H1 (cell line): ENCODE results near the gene CCNH. TPM values are rescaled to one million over a fixed set of nuclear protein-coding genes. Genes with fewer than 3 reads are reported as not detected.

Experiments used
- CTCF ChIA-PET: fragments of 300-600 bp; sonication (Branson Sonifier 250); formaldehyde crosslinking; loops from one replicate; lab custom pipeline; 2021; ENCODE audit not compliant: partially characterized antibody; lab: Charles Lee
- POLR2A ChIA-PET: fragments of 300-600 bp; sonication (Branson Sonifier 250); formaldehyde crosslinking; loops from one replicate; lab custom pipeline; 2021; ENCODE audit warnings: inconsistent platforms; ENCODE audit not compliant: partially characterized antibody; lab: Charles Lee
- DNase-seq, 2 experiments: peaks; one replicate each; pipeline versions ENCODE4 v3.0.0 to v3.0.0-alpha.2; 2010 to 2022; ENCODE audit warnings: low spot score in 2 of 2, low read depth in 1 of 2, mixed read lengths in 1 of 2
- FAIRE-seq: peaks from 2 replicates; lab custom pipeline; 2011; peaks lifted over from hg19 to GRCh38; lab: Jason Lieb, UNC
- H2AFZ ChIP-seq: 2 replicates; pipeline ENCODE4 v1.8.1; 2012; ENCODE audit warnings: low read length, inconsistent platforms
- H2AK5ac ChIP-seq: 2 replicates; pipeline ENCODE4 v1.6.1; 2013; ENCODE audit warnings: low read depth, low read length
- H2BK120ac ChIP-seq: replicated peaks from 2 replicates; pipeline ENCODE3; 2013; ENCODE audit warnings: low read depth, low read length, inconsistent platforms
- H2BK12ac ChIP-seq: 2 replicates; pipeline ENCODE4 v1.6.1; 2013; ENCODE audit warnings: low read depth, low read length
- H2BK15ac ChIP-seq: 2 replicates; pipeline ENCODE4 v1.6.1; 2013; ENCODE audit warnings: low read length
- H2BK20ac ChIP-seq: 2 replicates; pipeline ENCODE4 v1.6.1; 2013; ENCODE audit warnings: low read length
- H2BK5ac ChIP-seq: 2 replicates; pipeline ENCODE4 v1.6.1; 2013; ENCODE audit warnings: low read depth, low read length
- H3K14ac ChIP-seq: 2 replicates; pipeline ENCODE4 v1.6.1; 2013; ENCODE audit warnings: inconsistent platforms; ENCODE audit not compliant: insufficient read length
- H3K18ac ChIP-seq: 2 replicates; pipeline ENCODE4 v1.6.1; 2013; ENCODE audit warnings: low read length; ENCODE audit errors: extremely low read depth
- H3K23ac ChIP-seq: 2 replicates; pipeline ENCODE4 v1.6.1; 2013; ENCODE audit warnings: inconsistent platforms; ENCODE audit not compliant: insufficient read length
- H3K23me2 ChIP-seq: 2 replicates; pipeline ENCODE4 v1.6.1; 2013; ENCODE audit warnings: low read depth, low read length
- H3K27ac ChIP-seq: 2 replicates; pipeline ENCODE4 v1.6.1; 2011; ENCODE audit warnings: low read depth, low read length, inconsistent platforms
- H3K27me3 ChIP-seq, 4 experiments: replicated peaks in 1 of 4; 1 replicate in 1 of 4; 2 replicates in 3 of 4; pipeline versions ENCODE4 v1.6.1 to v1.8.1; 2011 to 2013; ENCODE audit warnings: low read length in 3 of 4, mild to moderate bottlenecking in 3 of 4, inconsistent platforms in 2 of 4, mixed read lengths in 2 of 4, moderate library complexity in 1 of 4; ENCODE audit not compliant: control insufficient read depth in 3 of 4, insufficient read depth in 3 of 4; ENCODE audit errors: extremely low read depth in 1 of 4
- H3K36me3 ChIP-seq, 4 experiments: 2 replicates each; pipeline versions ENCODE4 v1.6.1 to v1.8.1; 2011 to 2013; ENCODE audit warnings: mild to moderate bottlenecking in 4 of 4, low read length in 3 of 4, moderate library complexity in 2 of 4, control low read depth in 1 of 4, inconsistent platforms in 1 of 4; ENCODE audit not compliant: insufficient read depth in 4 of 4, control insufficient read depth in 2 of 4
- H3K4ac ChIP-seq: replicated peaks from 2 replicates; pipeline ENCODE3; 2013; ENCODE audit warnings: low read length, low read depth, mixed read lengths, inconsistent platforms; ENCODE audit not compliant: insufficient read length
- H3K4me1 ChIP-seq, 4 experiments: replicated peaks in 1 of 4; 1 replicate in 1 of 4; 2 replicates in 3 of 4; pipeline versions ENCODE4 v1.6.1 to v1.8.1; 2011 to 2013; ENCODE audit warnings: low read length in 3 of 4, inconsistent platforms in 2 of 4, mixed read lengths in 1 of 4; ENCODE audit not compliant: insufficient read depth in 4 of 4, control insufficient read depth in 3 of 4
- H3K4me2 ChIP-seq, 2 experiments: 2 replicates each; pipeline versions ENCODE4 v1.6.1 to v1.8.1; 2011 to 2013; ENCODE audit warnings: low read depth in 2 of 2, low read length in 2 of 2, control low read depth in 1 of 2, inconsistent platforms in 1 of 2, mild to moderate bottlenecking in 1 of 2; ENCODE audit not compliant: insufficient read depth in 1 of 2
- H3K4me3 ChIP-seq, 4 experiments: fragments of 200-600, 300-600 bp in 1 of 4; sonication (generic), shearing (Covaris generic), sonication (Bioruptor Twin) in 1 of 4; 2 replicates each; pipeline versions ENCODE4 v1.5.1 to v1.8.1; 2011 to 2016; ENCODE audit warnings: low read length in 4 of 4, low read depth in 3 of 4, control low read depth in 2 of 4, inconsistent platforms in 2 of 4, mild to moderate bottlenecking in 2 of 4, mixed read lengths in 1 of 4, moderate library complexity in 1 of 4; ENCODE audit not compliant: insufficient read depth in 2 of 4; ENCODE audit errors: extremely low read depth in 1 of 4
- H3K56ac ChIP-seq: replicated peaks from 2 replicates; pipeline ENCODE3; 2013; ENCODE audit warnings: low read depth, mild to moderate bottlenecking, mixed read lengths, low read length, inconsistent platforms; ENCODE audit not compliant: insufficient read length
- H3K79me1 ChIP-seq: 2 replicates; pipeline ENCODE4 v1.6.1; 2013; ENCODE audit warnings: low read depth, low read length, control low read depth
- H3K79me2 ChIP-seq, 2 experiments: 2 replicates each; pipeline versions ENCODE4 v1.6.1 to v1.8.1; 2012 to 2013; ENCODE audit warnings: low read length in 2 of 2, mild to moderate bottlenecking in 2 of 2, inconsistent platforms in 1 of 2; ENCODE audit not compliant: insufficient read depth in 2 of 2, control insufficient read depth in 1 of 2
- H3K9ac ChIP-seq, 4 experiments: replicated peaks in 1 of 4; 1 replicate in 1 of 4; 2 replicates in 3 of 4; pipeline versions ENCODE4 v1.6.1 to v1.8.1; 2011 to 2013; ENCODE audit warnings: low read depth in 3 of 4, low read length in 3 of 4, control low read depth in 2 of 4, mild to moderate bottlenecking in 2 of 4, moderate library complexity in 2 of 4, inconsistent platforms in 1 of 4; ENCODE audit errors: extremely low read depth in 1 of 4
- H3K9me3 ChIP-seq, 2 experiments: 2 replicates each; pipeline versions ENCODE4 v1.6.1 to v1.8.1; 2012 to 2013; ENCODE audit warnings: mild to moderate bottlenecking in 2 of 2, moderate library complexity in 2 of 2, control low read depth in 1 of 2, inconsistent platforms in 1 of 2, low read depth in 1 of 2, low read length in 1 of 2, mixed read lengths in 1 of 2; ENCODE audit not compliant: insufficient read depth in 2 of 2
- H4K20me1 ChIP-seq, 2 experiments: replicated peaks in 1 of 2; 2 replicates each; pipeline versions ENCODE3 to v1.8.1; 2011 to 2013; ENCODE audit warnings: inconsistent platforms in 2 of 2, low read length in 2 of 2, mild to moderate bottlenecking in 1 of 2; ENCODE audit not compliant: insufficient read depth in 2 of 2, control insufficient read depth in 1 of 2
- H4K5ac ChIP-seq: 2 replicates; pipeline ENCODE4 v1.6.1; 2013; ENCODE audit warnings: low read length, low read depth, mixed read lengths, inconsistent platforms; ENCODE audit not compliant: insufficient read length
- H4K8ac ChIP-seq: 2 replicates; pipeline ENCODE4 v1.8.0; 2013; ENCODE audit warnings: mild to moderate bottlenecking, moderate library complexity, low read length, inconsistent platforms; ENCODE audit not compliant: insufficient read depth; ENCODE audit errors: extremely low read depth
- H4K91ac ChIP-seq: replicated peaks from 2 replicates; pipeline ENCODE3; 2013; ENCODE audit warnings: low read length, mixed read lengths, inconsistent platforms; ENCODE audit not compliant: insufficient read length
- BACH1 ChIP-seq: IDR thresholded peaks from 2 replicates; pipeline ENCODE4 v1.6.1; 2012; ENCODE audit warnings: low read length, improper control_type of control experiment
- CEBPB ChIP-seq: IDR thresholded peaks from 2 replicates; pipeline ENCODE4 v1.6.1; 2012; ENCODE audit warnings: low read depth, low read length
- SIX5 ChIP-seq: IDR thresholded peaks from 2 replicates; pipeline ENCODE4 v1.6.1; 2011; ENCODE audit warnings: mild to moderate bottlenecking, low read depth, low read length
- WGBS, 2 experiments: shearing (Covaris generic) in 1 of 2; methylation state at CpG; one replicate each; pipeline versions ENCODE4 v1.1.6 to v1.1.7; 2013 to 2015; ENCODE audit warnings: low lambda C conversion rate in 2 of 2, mixed read lengths in 2 of 2, inconsistent platforms in 1 of 2, low coverage in 1 of 2, missing lambda C conversion rate in 1 of 2; ENCODE audit not compliant: insufficient replicate concordance in 2 of 2, insufficient coverage in 1 of 2, insufficient read length in 1 of 2; ENCODE audit errors: extremely low coverage in 1 of 2, missing lambda C conversion rate in 1 of 2; 5-methylcytosine and 5-hydroxymethylcytosine counted together
- polyA plus RNA-seq, 7 experiments: library from polyadenylated mRNA; depleted of rRNA in 3 of 7; stranded (reverse) in 5 of 7; unstranded in 2 of 7; fragments of >200 nt in 5 of 7; fragments of 200-250 nt in 2 of 7; gene quantifications; 1 replicate in 5 of 7; 2 replicates in 1 of 7; 4 replicates in 1 of 7; pipeline versions ENCODE4 v1.2.1 to v1.2.3, GENCODE V29; 2011 to 2013; ENCODE audit warnings: missing spikeins in 2 of 7, mixed read lengths in 2 of 7
- total RNA-seq: library from RNA; stranded (reverse); fragmentation: NEBNext Ultra II Directional; extraction: Animal tissue kit (Norgen Biotek cat#: 25700); gene quantifications from 2 replicates; pipeline ENCODE4 v1.2.1, GENCODE V29; 2021
- TF ChIP-seq, protein P1 (sequence below): IDR thresholded peaks from 2 replicates; pipeline ENCODE4 v1.6.1; 2011; ENCODE audit warnings: low read length, improper control_type of control experiment

CCNH gene
- total and polyA plus RNA-seq, 2 of the 8 experiments (the other 6 are each of a cell fraction or from before 2014, with no cell fraction given), result 38.2 to 41.8 TPM

DNA sequence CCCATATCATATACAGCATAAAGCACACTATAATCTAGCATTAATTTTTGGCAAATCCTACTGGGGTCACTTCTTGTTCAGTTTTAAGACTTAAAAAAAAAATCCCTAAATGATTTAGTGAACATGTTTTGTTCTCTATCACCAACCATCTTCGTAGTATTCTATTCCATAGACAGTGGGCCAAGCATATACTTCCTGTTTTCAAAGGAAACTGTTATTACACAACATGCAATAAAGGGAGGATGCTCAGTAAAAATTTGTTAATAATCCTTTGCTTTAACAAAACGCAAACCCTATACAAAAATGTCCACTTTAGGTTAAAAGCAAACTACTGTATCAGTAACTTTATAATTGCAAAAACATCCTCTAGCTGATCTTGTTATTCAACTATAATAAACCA is 13.0 kb downstream of the CCNH start:
- Histone ChIP-seq H2BK20ac (no peak overlapping the region), H3K27ac (no peak overlapping the region), H3K79me2 (no peaks in the 10 kb centered on the region), H3K9me3 (no peaks in the 10 kb centered on the region), H2AFZ (no peak overlapping the region), H3K79me1 (no peaks in the 10 kb centered on the region), H3K4me2 (no peak overlapping the region), H2BK12ac (no peak overlapping the region), H2BK120ac (no peak overlapping the region), H3K18ac (no peak overlapping the region), H3K9ac (no peak overlapping the region), H4K91ac (no peak overlapping the region), H4K8ac (no peak overlapping the region), H2BK15ac (no peak overlapping the region), H3K14ac (no peak overlapping the region), H2AK5ac (no peak overlapping the region), H3K36me3 (peaks cover 9 to 80% (median 47%) of the 10 kb centered on the region in 4 experiments), H2BK5ac (no peak overlapping the region), H3K23me2 (no peaks in the 10 kb centered on the region), H3K23ac (no peak overlapping the region), H3K4ac (no peak overlapping the region), H3K4me3 (no peak overlapping the region), H4K5ac (no peak overlapping the region), H4K20me1 (peaks cover 0 to 1% of the 10 kb centered on the region in 2 experiments), H3K27me3 (no peaks in the 10 kb centered on the region), H3K4me1 (no peaks in the 10 kb centered on the region), H3K56ac (no peak overlapping the region)
- WGBS, 2 experiments, result 89% methylated on average over 2 of the region's 2 CpGs; no CpG with 5 or more reads in 1 of the 2 experiments
- no peak for FAIRE-seq
- no peak for TF ChIP-seq CEBPB
- TF ChIP-seq, protein P1, sequence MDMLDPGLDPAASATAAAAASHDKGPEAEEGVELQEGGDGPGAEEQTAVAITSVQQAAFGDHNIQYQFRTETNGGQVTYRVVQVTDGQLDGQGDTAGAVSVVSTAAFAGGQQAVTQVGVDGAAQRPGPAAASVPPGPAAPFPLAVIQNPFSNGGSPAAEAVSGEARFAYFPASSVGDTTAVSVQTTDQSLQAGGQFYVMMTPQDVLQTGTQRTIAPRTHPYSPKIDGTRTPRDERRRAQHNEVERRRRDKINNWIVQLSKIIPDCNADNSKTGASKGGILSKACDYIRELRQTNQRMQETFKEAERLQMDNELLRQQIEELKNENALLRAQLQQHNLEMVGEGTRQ, result no peak
- TF ChIP-seq SIX5, result no peak
- no peak for TF ChIP-seq BACH1
- no peak for DNase-seq
- CTCF ChIA-PET, result interaction anchor here (0.6 to 2.3 kb wide), 15 partner anchors 9 to 393 kb away, joined by 3 to 8 read pairs (median 4); partner anchors contain the start of gene CCNH
- POLR2A ChIA-PET, result interaction anchor here (0.9 to 1.9 kb wide), 3 partner anchors 10 to 13 kb away, joined by 3 to 5 read pairs (median 4); partner anchors contain the start of gene CCNH
